ENCODE measurements around the gene HOXB7.

The HOXB7 gene

DNA sequence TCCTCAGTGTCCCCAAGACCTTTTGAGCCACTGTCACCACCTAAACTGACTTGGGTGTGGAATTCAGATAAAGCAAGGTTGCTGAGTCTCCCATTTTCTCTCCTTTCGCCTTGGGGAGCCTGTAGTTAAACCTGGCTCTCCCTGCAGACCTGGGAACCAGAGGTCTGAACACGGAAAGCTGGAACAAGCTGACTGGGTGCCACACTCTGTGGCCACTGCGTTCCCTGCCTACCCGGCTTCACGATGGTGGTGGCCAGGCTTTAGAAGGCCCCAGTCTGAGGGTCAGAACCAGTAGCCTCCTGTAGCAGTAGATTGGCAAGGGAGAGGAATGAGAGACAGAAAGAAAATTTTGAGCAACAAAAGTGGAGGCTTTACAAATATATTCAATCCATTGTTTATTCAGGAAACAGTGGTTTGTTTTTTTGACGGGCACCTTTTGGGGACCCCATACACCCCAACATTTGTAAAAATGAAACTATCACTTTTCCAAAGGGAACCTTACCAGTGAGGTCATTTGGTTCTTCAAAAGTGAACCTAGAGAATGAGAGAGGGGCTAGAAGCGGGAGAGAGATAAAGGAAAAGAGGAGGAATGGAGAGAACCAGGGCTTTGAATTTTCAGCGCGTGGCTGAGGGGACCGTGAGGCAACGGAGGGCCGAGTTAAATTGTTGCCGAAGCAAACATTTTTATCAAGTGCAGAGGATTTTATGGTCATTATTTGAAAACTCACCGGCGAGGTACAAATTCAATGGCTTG lies 6.1 kb upstream of the HOXB7 start:
- H3K27me3 ChIP-seq (replicated peaks in 2 of 5; ENCODE audit: control insufficient read depth in 4 of 5, insufficient read depth in 5 of 5, low read length in 4 of 5), result peaks cover 14 to 100% (median 55%) of the 10 kb centered on the region in 5 experiments
- DNase-seq, result no peak
- H3K4me3 ChIP-seq (ENCODE audit: control insufficient read depth in 1 of 7, extremely low read depth in 1 of 7, insufficient read depth in 4 of 7, low read depth in 2 of 7, low read length in 6 of 7), result no peak overlapping the region
- POLR2A ChIA-PET, result no interaction called here
- no peak overlapping the region for H3K27ac ChIP-seq (ENCODE audit: insufficient read depth in 1 of 2, low read depth in 1 of 2, low read length in 2 of 2, poor library complexity in 1 of 2, severe bottlenecking in 2 of 2)
- peaks cover 0 to 47% (median 40%) of the 10 kb centered on the region in 4 experiments for H3K4me1 ChIP-seq (ENCODE audit: control extremely low read depth in 1 of 4, control insufficient read depth in 4 of 4, insufficient read depth in 4 of 4, low read length in 3 of 4)
- WGBS (ENCODE audit: insufficient coverage), result 72% methylated on average over 5 of the region's 15 CpGs
- H3K36me3 ChIP-seq (ENCODE audit: control insufficient read depth in 4 of 4, insufficient read depth in 4 of 4, low read length in 3 of 4), result no peaks in the 10 kb centered on the region
- H3K9me3 ChIP-seq (ENCODE audit: control extremely low read depth in 1 of 5, control insufficient read depth in 4 of 5, insufficient read depth in 2 of 5, low read depth in 1 of 5, low read length in 4 of 5), result no peaks in the 10 kb centered on the region
- CTCF ChIA-PET, result interaction anchor here (0.6 to 2.8 kb wide), 16 partner anchors 9 to 587 kb away, joined by 3 to 9 read pairs (median 4); partner anchors contain the start of genes HOXB5 and HOXB9

DNA sequence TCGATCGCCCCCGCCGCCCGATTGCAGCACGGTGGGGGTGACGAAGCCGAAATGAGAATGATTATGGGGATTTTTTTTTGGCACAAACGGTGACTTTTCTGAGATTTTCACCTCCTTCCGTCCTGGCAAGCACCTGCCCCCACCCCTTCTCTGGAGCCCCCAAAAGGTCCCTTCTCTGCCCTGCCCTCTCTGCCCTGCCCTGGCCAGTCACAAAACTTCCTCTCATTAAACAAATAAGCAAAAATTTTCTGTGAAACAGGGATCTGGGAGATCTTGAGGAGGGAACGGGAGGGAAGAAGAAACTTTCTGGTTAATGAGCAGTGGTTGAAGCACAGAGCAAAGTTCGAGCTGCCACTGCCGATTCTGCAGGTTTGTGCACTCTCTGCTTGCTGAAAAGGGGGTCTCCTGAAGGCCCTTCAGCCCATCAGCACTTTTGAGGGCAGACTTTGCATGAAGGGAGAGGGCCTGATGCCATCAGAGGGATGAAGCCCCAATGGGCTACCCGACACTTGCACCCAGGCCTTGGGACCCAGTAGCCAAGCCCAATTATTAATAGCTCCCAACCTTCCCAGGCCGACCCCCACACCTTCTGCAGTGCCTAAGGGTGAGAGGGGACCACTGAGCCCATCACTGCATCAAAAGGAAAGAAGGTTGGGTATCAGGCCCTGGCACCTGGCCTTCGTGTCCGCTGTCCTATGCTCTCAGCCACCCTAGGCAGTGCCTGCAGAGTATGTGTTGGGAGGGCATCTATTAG lies 5.3 kb upstream of the HOXB7 start:
- POLR2A ChIA-PET, result interaction anchor here (0.6 kb wide), 1 partner anchor 585 kb away, joined by 4 read pairs; no protein-coding TSS in a partner anchor
- Histone ChIP-seq H3K36me3 (ENCODE audit: control insufficient read depth in 4 of 4, insufficient read depth in 4 of 4, low read length in 3 of 4) (no peaks in the 10 kb centered on the region), H3K27me3 (replicated peaks in 2 of 5; ENCODE audit: control insufficient read depth in 4 of 5, insufficient read depth in 5 of 5, low read length in 4 of 5) (peaks cover 14 to 100% (median 54%) of the 10 kb centered on the region in 5 experiments), H3K4me3 (ENCODE audit: control insufficient read depth in 1 of 7, extremely low read depth in 1 of 7, insufficient read depth in 4 of 7, low read depth in 2 of 7, low read length in 6 of 7) (no peak overlapping the region), H3K4me1 (ENCODE audit: control extremely low read depth in 1 of 4, control insufficient read depth in 4 of 4, insufficient read depth in 4 of 4, low read length in 3 of 4) (peaks cover 0 to 54% (median 47%) of the 10 kb centered on the region in 4 experiments), H3K27ac (ENCODE audit: insufficient read depth in 1 of 2, low read depth in 1 of 2, low read length in 2 of 2, poor library complexity in 1 of 2, severe bottlenecking in 2 of 2) (no peak overlapping the region), H3K9me3 (ENCODE audit: control extremely low read depth in 1 of 5, control insufficient read depth in 4 of 5, insufficient read depth in 2 of 5, low read depth in 1 of 5, low read length in 4 of 5) (no peaks in the 10 kb centered on the region)
- WGBS (ENCODE audit: insufficient coverage), result 70% methylated on average over 8 of the region's 17 CpGs
- CTCF ChIA-PET, result interaction anchor here (0.9 to 2.8 kb wide), 9 partner anchors 9 to 535 kb away, joined by 3 to 9 read pairs (median 3); partner anchors contain the start of gene HOXB9
- no peak for DNase-seq

DNA sequence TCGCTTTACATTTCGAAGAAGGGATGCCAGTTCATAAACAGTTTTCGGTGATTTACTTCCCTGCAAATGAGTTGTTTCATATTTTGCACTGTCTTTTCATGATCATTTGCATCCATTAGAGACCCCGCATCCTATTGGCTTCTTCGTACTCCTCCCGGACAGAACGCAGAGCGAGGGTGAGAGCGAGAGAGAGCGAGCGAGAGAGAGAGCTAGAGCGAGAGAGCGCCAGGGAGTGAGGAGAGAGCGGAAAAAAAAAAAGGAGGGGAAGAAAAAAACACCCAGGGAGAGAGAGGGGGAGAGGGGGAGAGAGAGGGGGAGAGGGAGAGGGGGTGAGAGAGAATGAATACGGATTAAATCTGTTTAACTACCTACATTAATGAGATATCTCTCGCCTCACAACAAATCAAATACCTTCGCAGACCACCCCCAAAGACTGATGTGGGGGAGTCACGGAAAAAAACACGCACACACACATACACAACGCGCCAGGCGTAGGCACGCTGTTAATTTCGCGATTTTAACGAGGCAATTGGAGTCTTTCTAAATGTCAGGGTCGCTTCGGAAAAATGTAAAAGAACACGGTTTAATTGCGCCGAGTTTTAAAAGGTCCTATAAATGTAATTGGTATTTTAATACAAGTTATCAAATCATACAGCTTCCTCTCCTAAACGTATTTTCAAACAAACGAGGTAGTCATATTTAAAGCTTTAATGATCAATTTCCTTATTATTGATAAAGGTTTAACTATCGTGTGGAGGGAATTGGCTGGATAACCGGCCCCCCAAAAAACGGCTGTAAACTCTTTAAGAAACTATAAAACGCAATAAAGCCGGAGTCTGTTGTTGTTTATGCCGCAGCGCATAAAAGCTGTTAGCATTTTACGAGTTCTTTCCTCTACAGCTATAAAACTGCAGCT lies 4.5 kb upstream of the HOXB7 start, which contains the start of gene HOXB8:
HOXB8 (minus strand) TSS at position 246 of the 916 bp plus-strand sequence. CDS start 588 bp downstream, outside the sequence.
- ChIA-PET POLR2A (interaction anchor here (0.6 kb wide), 1 partner anchor 584 kb away, joined by 4 read pairs; no protein-coding TSS in a partner anchor), CTCF (interaction anchor here (0.9 to 2.8 kb wide), 10 partner anchors 8 to 534 kb away, joined by 3 to 11 read pairs (median 3); partner anchors contain the start of gene HOXB9)
- no peaks in the 10 kb centered on the region for H3K36me3 ChIP-seq (ENCODE audit: control insufficient read depth in 4 of 4, insufficient read depth in 4 of 4, low read length in 3 of 4)
- H3K9me3 ChIP-seq (ENCODE audit: control extremely low read depth in 1 of 5, control insufficient read depth in 4 of 5, insufficient read depth in 2 of 5, low read depth in 1 of 5, low read length in 4 of 5), result no peaks in the 10 kb centered on the region
- peaks cover 14 to 99% (median 49%) of the 10 kb centered on the region in 5 experiments for H3K27me3 ChIP-seq (replicated peaks in 2 of 5; ENCODE audit: control insufficient read depth in 4 of 5, insufficient read depth in 5 of 5, low read length in 4 of 5)
- H3K4me3 ChIP-seq (ENCODE audit: control insufficient read depth in 1 of 7, extremely low read depth in 1 of 7, insufficient read depth in 4 of 7, low read depth in 2 of 7, low read length in 6 of 7), result peak within 1 kb of the TSS in 4 of 7 experiments; percentile 32 to 63 (median 56)
- H3K27ac ChIP-seq (ENCODE audit: insufficient read depth in 1 of 2, low read depth in 1 of 2, low read length in 2 of 2, poor library complexity in 1 of 2, severe bottlenecking in 2 of 2), result no peak within 1 kb of the TSS
- H3K4me1 ChIP-seq (ENCODE audit: control extremely low read depth in 1 of 4, control insufficient read depth in 4 of 4, insufficient read depth in 4 of 4, low read length in 3 of 4), result peaks cover 0 to 63% (median 55%) of the 10 kb centered on the region in 4 experiments
- no peak for DNase-seq
- 25% methylated on average over 6 of the region's 41 CpGs for WGBS (ENCODE audit: insufficient coverage)

DNA sequence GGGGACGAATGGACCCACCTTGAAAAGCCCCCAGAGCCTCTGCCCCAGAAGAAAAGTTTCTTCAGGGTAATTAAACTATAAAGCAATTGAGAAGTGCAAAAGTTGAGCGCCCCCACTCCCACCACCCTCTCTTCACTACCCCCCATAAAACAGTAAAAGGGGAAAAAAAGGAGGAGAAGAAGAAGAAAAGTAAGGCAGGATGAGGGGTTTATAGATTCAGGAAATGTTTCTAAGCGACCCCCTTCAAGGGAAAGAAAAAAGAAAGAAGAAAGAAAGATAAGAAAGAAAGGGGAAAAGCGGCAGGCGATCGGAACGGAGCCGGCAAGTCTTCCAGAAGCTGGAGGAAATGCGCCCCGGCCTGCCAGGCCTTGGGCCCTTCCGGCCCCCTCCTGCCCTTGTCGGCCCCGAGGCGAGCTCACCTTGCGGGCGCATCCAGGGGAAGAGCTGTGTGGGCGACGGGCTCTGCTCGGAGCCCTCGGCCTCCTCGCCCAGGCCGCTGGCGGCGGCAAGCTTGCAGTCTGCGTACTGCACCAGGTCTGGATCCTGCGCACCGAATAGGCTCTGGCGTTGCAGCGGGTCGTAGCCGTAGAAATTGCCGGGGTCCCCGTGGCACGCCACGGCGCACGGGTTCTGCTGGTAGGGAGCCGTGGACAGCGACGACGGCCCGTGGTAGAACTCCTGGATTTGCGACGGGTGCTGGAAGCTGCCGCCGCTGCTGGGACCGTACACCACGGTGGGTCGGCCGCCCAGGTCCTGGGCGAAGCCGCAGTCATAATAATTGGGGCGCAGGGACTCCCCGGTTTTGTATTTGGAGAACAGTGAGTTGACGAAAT lies 3.3 kb upstream of the HOXB7 start:
- peak overlapping the region in 5 of 7 experiments; percentile 6 to 63 (median 51) for H3K4me3 ChIP-seq (ENCODE audit: control insufficient read depth in 1 of 7, extremely low read depth in 1 of 7, insufficient read depth in 4 of 7, low read depth in 2 of 7, low read length in 6 of 7)
- ChIA-PET POLR2A (interaction anchor here (1.1 kb wide), 1 partner anchor 18 kb away, joined by 3 read pairs; no protein-coding TSS in a partner anchor), CTCF (interaction anchor here (0.9 to 2.8 kb wide), 6 partner anchors 7 to 171 kb away, joined by 3 to 11 read pairs (median 8); partner anchors contain the start of genes HOXB5 and HOXB9)
- peaks cover 14 to 99% (median 57%) of the 10 kb centered on the region in 5 experiments for H3K27me3 ChIP-seq (replicated peaks in 2 of 5; ENCODE audit: control insufficient read depth in 4 of 5, insufficient read depth in 5 of 5, low read length in 4 of 5)
- H3K4me1 ChIP-seq (ENCODE audit: control extremely low read depth in 1 of 4, control insufficient read depth in 4 of 4, insufficient read depth in 4 of 4, low read length in 3 of 4), result peaks cover 0 to 63% (median 57%) of the 10 kb centered on the region in 4 experiments
- H3K36me3 ChIP-seq (ENCODE audit: control insufficient read depth in 4 of 4, insufficient read depth in 4 of 4, low read length in 3 of 4), result no peaks in the 10 kb centered on the region
- WGBS (ENCODE audit: insufficient coverage), result 1% methylated on average over 47 of the region's 55 CpGs
- no peak overlapping the region for H3K27ac ChIP-seq (ENCODE audit: insufficient read depth in 1 of 2, low read depth in 1 of 2, low read length in 2 of 2, poor library complexity in 1 of 2, severe bottlenecking in 2 of 2)
- no peaks in the 10 kb centered on the region for H3K9me3 ChIP-seq (ENCODE audit: control extremely low read depth in 1 of 5, control insufficient read depth in 4 of 5, insufficient read depth in 2 of 5, low read depth in 1 of 5, low read length in 4 of 5)
- peak in 2 of 3 donors; percentile 62 to 67 for DNase-seq

DNA sequence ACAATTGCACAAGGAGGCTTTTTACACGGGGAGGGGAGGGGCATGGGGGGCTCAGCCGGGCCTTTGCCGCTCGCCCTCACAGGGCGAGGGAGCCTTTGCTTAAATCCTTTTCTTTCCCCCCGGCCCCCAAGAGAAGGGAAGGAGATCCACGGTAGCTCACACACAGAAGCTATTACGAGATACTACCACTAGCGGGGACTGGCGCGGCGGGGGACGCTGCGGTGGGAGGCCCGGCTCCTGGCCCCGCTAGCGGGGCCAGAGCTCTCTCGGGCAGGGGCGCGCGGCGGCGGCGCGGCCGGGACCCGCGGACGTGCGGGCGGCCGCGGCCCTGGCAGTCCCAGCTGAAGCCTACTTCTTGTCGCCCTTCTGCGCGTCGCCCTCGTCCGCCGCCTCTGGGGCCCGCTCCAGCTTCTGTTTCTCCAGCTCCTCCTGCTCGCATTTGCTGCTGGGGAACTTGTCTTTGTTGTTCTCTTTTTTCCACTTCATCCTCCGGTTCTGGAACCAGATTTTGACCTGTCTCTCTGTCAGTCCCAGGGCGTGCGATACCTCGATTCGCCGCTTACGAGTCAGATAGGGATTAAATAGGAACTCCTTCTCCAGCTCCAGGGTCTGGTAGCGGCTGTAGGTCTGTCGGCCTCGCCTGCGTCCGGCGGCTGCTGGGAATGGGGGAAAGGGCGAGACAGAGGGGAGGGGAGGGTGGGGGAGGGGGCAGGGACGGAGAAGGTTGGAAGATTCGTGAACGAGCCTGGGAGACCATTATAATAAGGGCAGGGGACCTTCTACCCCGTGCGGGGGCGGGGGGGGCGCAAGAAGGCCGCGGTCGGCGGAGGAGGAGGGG lies 2.3 kb upstream of the HOXB7 start:
- peak in 2 of 3 donors; percentile 65 to 75 for DNase-seq
- 0% methylated on average over 38 of the region's 67 CpGs for WGBS (ENCODE audit: insufficient coverage)
- H3K4me1 ChIP-seq (ENCODE audit: control extremely low read depth in 1 of 4, control insufficient read depth in 4 of 4, insufficient read depth in 4 of 4, low read length in 3 of 4), result peaks cover 0 to 55% (median 49%) of the 10 kb centered on the region in 4 experiments
- no peaks in the 10 kb centered on the region for H3K9me3 ChIP-seq (ENCODE audit: control extremely low read depth in 1 of 5, control insufficient read depth in 4 of 5, insufficient read depth in 2 of 5, low read depth in 1 of 5, low read length in 4 of 5)
- H3K36me3 ChIP-seq (ENCODE audit: control insufficient read depth in 4 of 4, insufficient read depth in 4 of 4, low read length in 3 of 4), result no peaks in the 10 kb centered on the region
- H3K27me3 ChIP-seq (replicated peaks in 2 of 5; ENCODE audit: control insufficient read depth in 4 of 5, insufficient read depth in 5 of 5, low read length in 4 of 5), result peaks cover 18 to 98% (median 61%) of the 10 kb centered on the region in 5 experiments
- CTCF ChIA-PET, result interaction anchor here (0.6 to 1.4 kb wide), 7 partner anchors 12 to 569 kb away, joined by 3 to 9 read pairs (median 4); no protein-coding TSS in a partner anchor
- H3K27ac ChIP-seq (ENCODE audit: insufficient read depth in 1 of 2, low read depth in 1 of 2, low read length in 2 of 2, poor library complexity in 1 of 2, severe bottlenecking in 2 of 2), result no peak overlapping the region
- peak overlapping the region; percentile 21 to 85 (median 54) for H3K4me3 ChIP-seq (ENCODE audit: control insufficient read depth in 1 of 7, extremely low read depth in 1 of 7, insufficient read depth in 4 of 7, low read depth in 2 of 7, low read length in 6 of 7)
- POLR2A ChIA-PET, result no interaction called here
